ES-I3 (cell line): ENCODE measurements around the gene USB1.
A peak's percentile ranks its signal among the peaks of the same experiment; 100 is the strongest.

Experiments used
- H3K36me3 ChIP-seq: 2 replicates; pipeline ENCODE4 v1.6.1; 2013; ENCODE audit warnings: mild to moderate bottlenecking, low read length, control low read depth, moderate library complexity; ENCODE audit not compliant: insufficient read depth
- H3K4me1 ChIP-seq: 2 replicates; pipeline ENCODE4 v1.6.1; 2013; ENCODE audit warnings: mild to moderate bottlenecking, control low read depth, low read length; ENCODE audit not compliant: insufficient read depth
- H3K9ac ChIP-seq: 2 replicates; pipeline ENCODE4 v1.6.1; 2013; ENCODE audit warnings: low read depth, mild to moderate bottlenecking, low read length, moderate library complexity
- H3K9me3 ChIP-seq: 2 replicates; pipeline ENCODE4 v1.6.1; 2013; ENCODE audit warnings: mild to moderate bottlenecking, low read length, moderate library complexity; ENCODE audit not compliant: control insufficient read depth, insufficient read depth

The USB1 gene

DNA sequence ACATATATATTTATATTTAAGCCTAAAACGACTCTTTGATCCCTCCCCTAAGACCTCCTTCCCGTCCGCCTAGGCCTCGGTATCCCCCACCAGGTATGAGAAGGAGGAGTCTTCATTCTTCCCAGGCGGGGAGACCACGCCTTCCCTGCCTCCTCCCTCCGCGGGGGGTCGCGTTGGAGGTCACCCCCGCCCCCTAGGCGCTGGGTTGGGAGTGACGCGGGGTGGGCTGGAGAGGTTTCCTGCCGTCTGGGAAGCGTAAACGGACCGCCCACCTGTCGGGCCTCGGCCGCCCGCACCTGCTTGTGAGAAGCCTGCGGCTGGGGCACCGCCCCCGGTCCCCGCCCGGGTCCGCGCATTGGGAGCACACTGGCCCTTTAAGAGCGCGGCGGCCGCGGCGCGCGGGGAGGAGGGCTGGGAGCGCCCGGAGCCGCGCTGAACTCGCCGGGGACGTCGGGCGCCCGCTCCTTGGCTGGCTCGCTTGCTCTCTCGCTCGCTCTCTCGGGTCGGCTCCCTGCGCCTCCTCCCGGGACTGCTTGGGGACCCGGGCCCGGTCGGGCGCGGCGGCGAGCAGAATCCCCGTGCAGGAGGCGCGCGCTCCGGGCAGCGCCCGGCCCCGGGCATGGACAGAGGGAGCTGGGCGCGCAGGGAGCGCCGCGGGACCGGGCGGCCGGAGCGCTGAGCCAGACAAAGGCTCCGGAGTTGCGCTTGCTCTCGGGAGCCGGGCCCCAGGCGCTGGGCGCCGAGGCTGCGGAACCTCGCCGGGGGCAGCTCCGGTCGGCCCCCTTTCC lies 24.3 kb downstream of the USB1 start, which contains the start of gene MMP15:
TSS of gene MMP15 (plus strand) at position 404 of the 788 bp plus-strand sequence. CDS start 597 bp downstream, outside the sequence.
- H3K4me1 ChIP-seq: peaks cover 32% of the 10 kb centered on the region
- peak within 1 kb of the TSS; percentile 75 for H3K9ac ChIP-seq
- H3K9me3 ChIP-seq: no peaks in the 10 kb centered on the region
- no peaks in the 10 kb centered on the region for H3K36me3 ChIP-seq

DNA sequence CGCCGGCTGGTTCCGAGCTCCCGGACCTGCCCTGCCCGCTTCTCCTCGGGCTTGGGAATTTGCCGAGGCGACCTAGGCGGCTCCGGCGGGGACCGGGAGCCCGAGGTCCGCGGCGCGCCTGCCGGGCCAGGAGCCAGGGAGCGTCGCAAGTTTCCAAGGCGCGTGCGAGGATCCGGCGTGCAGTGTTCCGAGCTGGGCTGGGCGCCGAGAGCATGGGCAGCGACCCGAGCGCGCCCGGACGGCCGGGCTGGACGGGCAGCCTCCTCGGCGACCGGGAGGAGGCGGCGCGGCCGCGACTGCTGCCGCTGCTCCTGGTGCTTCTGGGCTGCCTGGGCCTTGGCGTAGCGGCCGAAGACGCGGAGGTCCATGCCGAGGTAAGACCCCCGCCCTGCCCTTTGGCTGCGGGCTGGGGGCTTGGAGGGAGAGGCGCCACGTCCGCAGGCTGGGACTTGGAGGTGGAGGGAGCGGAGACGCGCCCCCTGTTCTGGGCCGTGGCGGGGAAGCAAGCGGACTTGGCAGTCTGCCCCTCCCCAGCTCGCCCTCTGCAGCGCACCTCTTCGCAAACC lies 25.0 kb downstream of the USB1 start:
- Histone ChIP-seq H3K36me3 (no peaks in the 10 kb centered on the region), H3K9ac (peak overlapping the region; percentile 75), H3K9me3 (no peaks in the 10 kb centered on the region), H3K4me1 (peaks cover 32% of the 10 kb centered on the region)

DNA sequence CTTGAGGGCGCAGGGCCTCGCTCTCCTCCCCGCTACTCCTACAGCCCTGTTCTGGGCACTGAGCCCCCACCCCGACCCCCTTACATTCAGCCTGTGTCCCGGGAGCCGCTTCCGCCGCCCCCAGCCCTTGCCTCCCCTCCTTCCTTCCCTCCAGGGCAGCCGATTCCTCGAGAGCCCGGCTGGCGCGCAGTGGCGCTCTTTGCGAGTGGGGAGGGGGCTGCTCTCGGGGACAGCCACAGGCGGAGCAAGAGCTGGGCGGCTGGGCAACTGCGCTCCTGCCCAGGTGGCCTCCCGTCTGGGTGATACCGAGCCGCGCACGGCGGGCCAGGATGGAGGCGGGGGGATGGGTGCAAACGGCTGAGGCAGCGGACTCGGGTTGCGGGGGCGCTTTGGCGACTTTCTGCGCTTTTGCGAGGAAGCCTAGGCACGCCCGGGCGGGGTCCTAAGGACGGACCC lies 25.5 kb downstream of the USB1 start:
- Histone ChIP-seq H3K36me3 (no peaks in the 10 kb centered on the region), H3K9ac (peak overlapping the region; percentile 75), H3K4me1 (peaks cover 32% of the 10 kb centered on the region), H3K9me3 (no peaks in the 10 kb centered on the region)

DNA sequence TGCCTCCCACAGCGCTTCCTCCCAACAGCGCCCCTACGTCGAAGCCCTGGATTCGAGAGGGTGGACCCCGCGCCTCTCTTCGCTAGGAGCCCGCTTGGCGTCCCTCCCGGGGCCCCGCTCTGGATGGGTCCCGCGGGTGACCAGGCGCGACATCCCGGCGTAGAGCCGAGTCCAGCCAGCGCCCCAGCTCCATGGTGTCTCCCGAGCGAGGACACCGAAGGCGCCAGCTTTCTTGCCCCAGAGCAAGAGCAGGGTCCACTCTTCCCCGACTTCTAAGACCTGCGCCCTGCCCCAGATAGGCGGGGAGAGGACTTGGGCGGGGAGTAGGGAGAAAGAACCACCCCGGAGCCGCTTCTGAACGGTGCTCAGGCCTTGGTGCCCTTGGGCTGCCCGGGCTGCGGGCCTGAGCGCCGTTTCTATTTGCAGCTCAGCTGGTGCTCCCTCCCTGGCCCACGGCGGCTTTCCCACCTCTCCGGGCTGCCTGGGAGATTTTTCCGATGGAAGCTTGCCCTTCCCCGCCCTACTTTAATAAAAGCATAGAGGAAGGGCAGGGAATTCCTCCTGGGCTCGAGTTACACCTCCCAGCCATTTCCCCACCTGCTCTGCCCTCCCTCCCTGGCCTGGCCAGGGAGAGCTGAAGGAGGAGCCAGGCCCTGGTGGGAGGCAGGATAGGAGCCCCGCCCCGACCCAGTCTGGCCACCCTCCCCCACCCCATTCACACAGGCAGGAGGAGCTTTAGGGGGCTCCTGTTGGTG lies 26.1 kb downstream of the USB1 start:
- Histone ChIP-seq H3K36me3 (no peaks in the 10 kb centered on the region), H3K9ac (peak overlapping the region; percentile 75), H3K4me1 (peaks cover 29% of the 10 kb centered on the region), H3K9me3 (no peaks in the 10 kb centered on the region)

DNA sequence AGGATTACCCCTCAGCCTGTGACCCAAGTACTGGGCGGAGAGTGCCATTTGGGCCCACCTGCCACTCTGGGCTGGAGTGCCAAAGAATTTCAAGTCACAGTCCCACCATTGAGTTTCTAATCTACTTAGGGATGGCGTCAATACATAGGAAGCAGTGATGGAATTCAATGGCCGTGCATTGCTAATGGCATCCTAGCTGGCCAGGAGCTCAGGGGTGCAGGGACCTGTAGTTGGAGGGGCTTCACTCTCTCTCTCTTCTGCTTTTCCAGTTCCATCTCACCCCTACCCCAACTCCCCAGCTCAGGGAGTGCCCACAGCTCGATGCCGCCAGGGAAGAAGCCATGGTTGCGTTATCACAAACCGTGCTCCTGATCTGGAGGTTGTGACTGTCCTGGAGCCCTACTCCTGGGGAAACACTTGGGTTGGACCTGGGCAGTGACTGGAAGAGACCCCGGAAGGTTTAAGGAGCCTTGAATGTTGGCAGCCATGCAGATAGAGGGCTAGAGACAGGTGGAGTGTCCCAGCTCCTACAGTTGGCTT lies 26.8 kb downstream of the USB1 start:
- Histone ChIP-seq H3K4me1 (peaks cover 22% of the 10 kb centered on the region), H3K36me3 (no peaks in the 10 kb centered on the region), H3K9me3 (no peaks in the 10 kb centered on the region), H3K9ac (no peak overlapping the region; the same call in 1 of the 2 replicates)

DNA sequence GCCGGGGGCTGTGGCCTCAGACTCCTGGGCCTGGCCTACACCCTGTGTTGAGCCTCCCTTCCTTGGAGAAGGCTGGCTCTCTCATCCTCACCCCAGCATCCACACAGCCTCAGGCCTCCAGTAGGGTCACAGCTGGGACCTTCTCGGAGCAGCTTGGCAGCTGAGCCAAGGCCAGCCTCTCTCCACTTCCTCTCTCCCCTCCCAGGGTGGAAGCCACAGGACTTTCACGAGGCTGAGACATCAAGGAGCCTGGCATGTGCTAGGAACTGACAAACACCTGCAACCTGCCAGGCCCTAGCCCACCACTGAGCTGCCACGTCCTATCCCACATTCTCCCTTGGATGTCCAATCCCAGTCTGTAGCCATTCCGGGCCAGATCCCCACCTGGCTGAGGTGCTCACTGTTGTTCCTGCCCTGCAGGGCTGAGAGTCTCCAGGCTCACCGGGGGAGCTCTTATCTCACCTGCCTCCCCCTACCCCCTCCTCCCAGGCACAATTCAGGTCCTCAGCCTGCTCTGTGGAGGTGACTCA lies 27.4 kb downstream of the USB1 start:
- Histone ChIP-seq H3K9me3 (no peaks in the 10 kb centered on the region), H3K4me1 (peaks cover 16% of the 10 kb centered on the region), H3K36me3 (no peaks in the 10 kb centered on the region), H3K9ac (no peak overlapping the region)

DNA sequence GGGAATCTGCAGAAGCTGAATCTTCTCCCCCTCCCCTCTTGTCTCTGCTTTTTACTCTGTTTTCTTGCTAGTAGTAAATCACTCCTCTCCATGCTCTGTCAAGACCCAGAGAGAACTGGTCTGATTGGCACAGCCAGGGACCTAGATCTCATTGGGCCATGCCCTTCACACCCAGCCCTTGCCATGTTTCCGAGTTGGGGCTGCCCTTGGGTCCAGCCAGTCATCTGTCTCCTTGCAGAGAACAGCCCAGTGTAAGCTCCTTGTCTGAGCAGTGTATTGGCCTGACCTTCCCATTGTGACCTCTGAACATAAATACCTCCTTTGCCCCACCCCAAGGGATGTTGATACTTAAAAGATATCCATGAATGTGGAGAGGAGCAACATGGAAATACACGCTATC lies 28.2 kb downstream of the USB1 start:
- H3K36me3 ChIP-seq: no peaks in the 10 kb centered on the region
- H3K9me3 ChIP-seq: no peaks in the 10 kb centered on the region
- no peak overlapping the region for H3K9ac ChIP-seq
- peaks cover 12% of the 10 kb centered on the region for H3K4me1 ChIP-seq

DNA sequence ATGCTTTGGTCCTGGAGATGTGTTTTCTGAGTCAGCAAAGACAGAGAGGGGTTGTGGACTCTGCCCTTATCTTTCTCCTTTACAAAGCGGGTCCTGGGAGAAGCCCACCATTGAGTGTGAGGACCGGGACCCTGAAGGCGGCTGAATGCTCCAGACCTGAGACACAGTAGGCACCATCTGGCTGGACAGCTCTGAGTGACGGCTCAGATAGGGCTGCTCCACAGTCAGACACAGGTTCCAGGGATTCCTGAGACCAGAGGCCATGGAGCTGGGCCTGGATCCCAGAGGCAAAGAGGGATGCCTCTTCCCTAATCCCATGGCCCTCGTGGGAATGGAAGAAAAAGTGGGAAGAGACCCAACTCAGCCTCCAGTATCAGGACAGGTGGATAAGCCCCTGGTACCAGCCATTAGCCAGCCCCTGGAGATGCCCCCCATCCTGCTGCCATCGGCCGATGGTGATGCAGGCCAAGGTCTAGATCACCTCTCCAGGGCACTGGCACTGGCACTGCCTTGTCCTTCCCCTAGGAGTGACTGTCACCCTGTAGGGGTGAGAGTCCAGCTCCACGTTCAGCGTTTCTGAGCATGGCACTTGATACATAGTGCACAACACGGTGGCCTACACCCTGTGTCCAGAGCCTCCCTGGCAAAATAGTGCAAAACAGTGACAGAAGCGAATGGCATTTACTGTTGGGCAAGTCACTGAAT lies 29.1 kb downstream of the USB1 start:
- H3K9ac ChIP-seq: no peak overlapping the region
- H3K9me3 ChIP-seq: no peaks in the 10 kb centered on the region
- H3K36me3 ChIP-seq: no peaks in the 10 kb centered on the region
- H3K4me1 ChIP-seq: peaks cover 12% of the 10 kb centered on the region

DNA sequence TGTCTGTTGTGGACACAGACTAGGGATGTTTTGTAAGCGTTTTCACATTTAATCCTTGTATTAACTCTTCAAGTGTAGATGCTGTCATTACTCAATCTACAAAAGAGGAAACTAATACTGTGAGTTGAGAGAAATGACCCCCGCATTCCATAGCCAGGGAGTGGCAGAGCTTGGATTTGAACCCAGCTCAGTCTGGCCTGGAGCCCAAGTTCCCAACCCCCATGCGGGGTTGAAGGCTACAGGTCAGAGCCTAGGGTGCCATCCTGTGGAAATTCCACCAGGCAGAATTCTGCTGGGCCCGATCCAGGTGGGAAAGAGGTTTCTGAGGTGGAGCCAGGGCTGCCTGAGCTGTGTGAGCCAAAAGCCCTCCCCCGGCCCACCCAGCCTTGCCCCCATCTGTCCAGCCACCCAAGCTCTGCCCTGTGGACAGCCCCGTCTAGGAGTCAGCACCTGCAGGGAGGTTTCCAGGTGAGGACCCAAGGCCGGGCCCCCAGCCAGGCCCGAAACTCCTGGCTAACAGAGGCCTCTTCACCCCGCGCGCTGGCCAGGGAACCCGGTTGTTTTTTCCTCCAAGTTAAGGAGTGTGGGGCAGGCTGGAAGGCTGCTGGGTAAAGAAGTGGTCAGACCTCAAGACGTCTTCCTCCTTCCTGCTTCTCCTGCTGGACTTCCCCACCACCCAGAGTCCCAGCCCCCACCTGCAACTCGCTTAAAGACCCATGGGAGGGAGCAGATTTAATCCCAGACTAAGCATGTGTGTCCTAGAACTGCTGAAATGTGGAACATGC lies 30.0 kb downstream of the USB1 start:
- Histone ChIP-seq H3K4me1 (peaks cover 12% of the 10 kb centered on the region), H3K36me3 (no peaks in the 10 kb centered on the region), H3K9ac (no peak overlapping the region), H3K9me3 (no peaks in the 10 kb centered on the region)

DNA sequence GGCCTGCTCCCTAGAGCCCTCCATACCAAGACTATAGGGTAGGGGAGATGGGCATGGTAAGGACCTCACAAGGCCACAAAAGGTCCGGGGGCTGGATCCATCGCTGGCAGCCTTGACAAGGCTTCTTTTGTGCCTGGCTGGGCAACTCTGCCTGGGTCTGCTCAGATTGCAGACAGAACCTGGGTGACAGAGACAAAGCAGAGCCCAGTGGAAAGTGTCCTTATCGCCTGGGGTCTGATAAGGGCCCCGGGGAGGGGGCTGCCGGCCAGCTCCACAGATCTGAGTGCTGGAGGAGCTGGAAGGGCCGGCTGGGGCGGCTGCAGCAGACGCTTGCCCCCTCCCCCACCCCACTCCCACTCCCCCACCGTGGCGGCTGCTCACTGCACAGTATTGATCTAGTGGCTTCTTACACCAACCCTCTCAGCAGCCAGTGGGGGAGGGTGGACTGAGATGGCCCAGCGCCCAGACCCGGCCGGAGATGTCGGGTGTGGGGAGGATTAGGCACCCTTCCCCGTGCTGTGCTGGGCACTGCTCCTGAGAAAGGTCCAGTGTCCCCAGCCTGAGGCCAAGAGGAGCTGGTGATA lies 31.6 kb downstream of the USB1 start:
- H3K4me1 ChIP-seq: peaks cover 11% of the 10 kb centered on the region
- no peaks in the 10 kb centered on the region for H3K36me3 ChIP-seq
- no peak overlapping the region for H3K9ac ChIP-seq
- H3K9me3 ChIP-seq: no peaks in the 10 kb centered on the region

DNA sequence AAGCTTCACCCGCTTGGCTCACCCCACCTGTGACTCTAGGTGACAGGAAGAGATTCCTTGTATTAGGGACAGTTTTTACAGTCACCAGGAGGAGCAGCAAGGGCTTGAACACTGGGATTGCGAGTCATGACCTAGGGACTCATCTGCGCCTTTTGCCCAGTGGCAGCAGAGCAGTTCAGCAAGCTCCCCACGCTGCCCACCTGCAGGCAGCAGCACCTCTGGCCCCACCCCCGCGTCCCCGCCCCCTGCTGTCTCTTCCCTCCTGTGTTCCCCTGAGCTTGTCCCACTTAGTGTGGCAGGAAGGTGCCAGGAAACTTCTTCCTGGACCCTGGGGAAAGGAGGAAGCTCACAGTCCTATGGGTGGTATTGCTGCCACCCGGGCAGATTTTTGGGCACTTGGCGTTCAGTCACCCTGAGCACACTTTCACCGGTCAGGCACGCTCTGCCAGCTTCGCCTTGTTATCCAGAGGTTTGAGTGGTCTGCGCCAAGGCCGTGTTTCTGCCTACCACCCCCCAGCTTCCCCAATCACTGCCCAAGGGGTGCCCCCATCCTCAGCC lies 33.0 kb downstream of the USB1 start:
- H3K4me1 ChIP-seq: no peaks in the 10 kb centered on the region; the same call in 1 of the 2 replicates
- no peak overlapping the region for H3K9ac ChIP-seq
- no peaks in the 10 kb centered on the region for H3K9me3 ChIP-seq
- H3K36me3 ChIP-seq: no peaks in the 10 kb centered on the region

DNA sequence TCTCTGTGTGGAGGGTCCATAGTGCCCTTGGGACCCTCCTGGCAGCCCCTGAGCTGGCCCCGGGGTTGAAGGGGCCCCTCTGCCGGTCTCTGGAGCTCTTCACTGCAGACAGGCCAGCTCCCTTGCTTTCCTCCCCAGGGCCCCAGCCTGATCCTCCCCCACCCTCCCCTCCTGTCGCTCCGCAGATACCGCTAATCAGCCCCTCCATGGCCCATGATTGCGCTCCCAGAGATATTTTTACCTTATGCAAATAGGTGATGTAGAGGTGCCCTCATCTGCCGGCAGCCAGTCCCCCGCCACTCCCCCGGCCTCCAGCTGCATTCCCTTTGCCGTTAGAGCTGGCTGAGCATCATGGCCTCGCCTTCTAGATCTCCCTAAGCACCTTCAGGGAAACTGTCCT lies 33.6 kb downstream of the USB1 start:
- no peak overlapping the region for H3K9ac ChIP-seq
- H3K4me1 ChIP-seq: no peaks in the 10 kb centered on the region; the same call in 1 of the 2 replicates
- 0 out of 2 replicates have a peak, but pooled peaks cover 2% of the 10 kb centered on the region for H3K36me3 ChIP-seq
- no peaks in the 10 kb centered on the region for H3K9me3 ChIP-seq
